Motor neuron (in vitro differentiated cells): ENCODE data around the gene CLCN7. TPM values are rescaled to one million over a fixed set of nuclear protein-coding genes. Genes with fewer than 3 reads are reported as not detected.

Experiments used
- ATAC-seq, 8 experiments: fragments of 200-7000 bp; cut with Tn5 transposase; replicated peaks in 6 of 8; 2 replicates each; pipeline ENCODE4 v1.8.0; 2021; ENCODE audit warnings: mild to moderate bottlenecking in 8 of 8, moderate library complexity in 8 of 8
- H3K27ac ChIP-seq, 2 donors: fragments of 250-450 bp; sonication (Bioruptor Pico); 2 replicates each; pipeline ENCODE4 v1.9.0; 2021; ENCODE audit warnings: antibody characterized with exemption in 2 of 2, mild to moderate bottlenecking in 2 of 2, moderate library complexity in 1 of 2
- H3K4me1 ChIP-seq, 2 donors: fragments of 250-450 bp; sonication (Bioruptor Pico); replicated peaks in 1 of 2; 2 replicates each; pipeline ENCODE4 v1.6.1; 2021; ENCODE audit warnings: antibody characterized with exemption in 2 of 2, mild to moderate bottlenecking in 2 of 2, moderate library complexity in 1 of 2
- H3K4me3 ChIP-seq, 5 donors: fragments of 250-450 bp; sonication (Bioruptor Pico); 2 replicates each; pipeline ENCODE4 v1.9.0; 2021; ENCODE audit warnings: antibody characterized with exemption in 5 of 5, mild to moderate bottlenecking in 5 of 5, moderate library complexity in 4 of 5
- WGBS, 10 experiments: fragments of 450-650 bp; shearing (Covaris generic); methylation state at CpG; one replicate each; pipeline ENCODE4 v1.0.0; 2022; 5-methylcytosine and 5-hydroxymethylcytosine counted together
- in situ Hi-C, 9 experiments: fragments of 400-800 bp; cut with MboI; loops; one replicate each; pipeline ENCODE4 v1.15.0; 2021; ENCODE audit warnings: low sequenced_read_pairs in 9 of 9, low pct_unique_long_range_greater_than_20kb in 2 of 9; ENCODE audit not compliant: unreplicated experiment in 9 of 9
- total RNA-seq, 8 experiments: library from RNA; unstranded; fragments of 300-600 nt; gene quantifications; 2 replicates each; pipeline versions ENCODE4 v1.2.3 to v1.2.4, GENCODE V29; 2022

CLCN7 gene
- total RNA-seq, 8 experiments from 2014 or later = 10.0 to 58.5 (median 27.4) TPM

DNA sequence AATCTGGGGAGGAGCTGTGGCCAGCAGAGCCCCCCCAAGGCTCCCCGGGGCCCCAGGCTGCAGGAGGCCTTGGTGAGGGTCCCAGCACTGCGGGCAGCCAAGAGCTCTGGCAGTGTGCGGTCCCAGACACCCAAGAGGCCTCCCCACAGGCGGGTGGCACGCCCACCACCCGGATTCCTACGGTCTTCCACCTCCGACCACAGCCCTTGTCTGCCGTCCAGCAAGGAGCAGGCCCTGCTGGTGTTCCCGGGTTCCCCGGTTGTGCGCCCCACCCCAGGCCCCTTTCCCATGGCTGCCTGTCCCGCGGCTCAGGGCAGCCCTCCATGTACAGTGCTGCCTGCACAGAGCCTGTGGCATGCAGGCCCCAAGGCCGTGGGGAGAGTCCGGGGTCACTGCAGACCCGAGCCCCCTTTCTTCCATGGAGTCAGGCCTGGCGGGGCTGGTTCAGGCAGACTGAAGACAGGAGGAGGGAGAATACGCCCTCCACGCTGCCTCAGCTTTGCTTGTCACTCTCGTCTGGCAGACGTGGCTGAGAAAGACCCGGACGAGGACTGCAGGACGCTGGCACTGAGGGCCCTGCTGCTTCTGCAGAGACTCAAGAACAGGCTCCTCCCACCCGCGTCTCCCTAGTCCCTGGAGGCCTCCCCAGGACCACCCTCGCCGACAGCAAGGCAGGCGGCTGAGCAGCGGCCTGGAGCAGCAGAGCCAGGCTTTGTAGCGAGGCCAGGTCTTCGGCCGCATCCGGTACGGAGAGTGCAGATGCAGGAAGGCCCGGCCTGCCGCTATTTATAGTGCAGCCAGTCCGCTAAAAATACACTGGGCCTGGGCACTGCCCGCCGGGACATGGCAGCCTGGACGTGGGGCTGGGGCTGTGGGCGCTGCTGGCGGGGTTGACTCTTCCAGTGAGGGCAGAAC lies 34.7 kb upstream of the CLCN7 start:
- in situ Hi-C loops = no loop called here
- H3K27ac ChIP-seq = no peak overlapping the region
- H3K4me1 ChIP-seq = peaks cover 0 to 6% of the 10 kb centered on the region in 2 donors
- no peak overlapping the region for H3K4me3 ChIP-seq
- ATAC-seq = no peak
- WGBS, 10 experiments = 40 to 87% (median 72%) methylated on average over 1 to 7 of the region's 44 CpGs; no CpG with 5 or more reads in 6 of the 10 experiments

DNA sequence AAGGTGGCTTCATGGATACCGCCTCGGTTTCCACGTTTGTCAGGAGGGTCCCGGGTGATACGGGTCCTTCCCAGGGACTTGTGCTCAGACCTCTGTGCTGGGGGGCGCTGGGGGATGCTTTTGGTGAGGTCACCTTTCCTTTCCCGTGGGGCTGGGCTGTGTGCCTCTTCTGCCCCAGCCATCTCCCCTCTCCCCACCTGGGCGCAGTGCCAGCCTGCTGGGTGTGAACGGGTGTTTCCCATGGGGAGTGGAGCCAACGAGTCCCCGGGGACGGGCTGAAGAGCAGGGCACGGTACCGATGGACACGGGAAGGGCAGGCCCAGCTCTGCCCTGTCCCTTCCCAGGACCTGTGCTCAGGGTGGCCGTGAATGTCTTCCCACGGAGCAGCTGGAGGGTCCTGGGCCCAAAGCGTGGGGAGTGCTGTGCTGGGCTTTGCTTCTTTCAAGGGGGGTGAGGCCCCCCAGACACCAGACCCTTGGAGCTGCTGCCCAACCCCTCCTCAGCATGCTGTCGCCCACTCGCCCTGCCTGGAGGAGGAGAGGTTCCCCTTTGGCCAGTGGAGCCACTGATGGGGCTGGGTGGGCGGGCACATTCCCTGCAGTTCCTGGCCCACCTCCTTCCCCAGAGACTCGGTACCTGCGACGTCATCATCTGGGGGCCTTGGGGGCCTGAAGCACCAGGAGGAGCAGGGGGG lies 33.8 kb upstream of the CLCN7 start:
- H3K27ac ChIP-seq = no peak overlapping the region
- H3K4me1 ChIP-seq = peaks cover 0 to 6% of the 10 kb centered on the region in 2 donors
- in situ Hi-C loops = no loop called here
- ATAC-seq = no peak
- H3K4me3 ChIP-seq = no peak overlapping the region
- 90 to 100% methylated on average over 1 to 2 of the region's 24 CpGs; no CpG with 5 or more reads in 8 of the 10 experiments for WGBS, 10 experiments

DNA sequence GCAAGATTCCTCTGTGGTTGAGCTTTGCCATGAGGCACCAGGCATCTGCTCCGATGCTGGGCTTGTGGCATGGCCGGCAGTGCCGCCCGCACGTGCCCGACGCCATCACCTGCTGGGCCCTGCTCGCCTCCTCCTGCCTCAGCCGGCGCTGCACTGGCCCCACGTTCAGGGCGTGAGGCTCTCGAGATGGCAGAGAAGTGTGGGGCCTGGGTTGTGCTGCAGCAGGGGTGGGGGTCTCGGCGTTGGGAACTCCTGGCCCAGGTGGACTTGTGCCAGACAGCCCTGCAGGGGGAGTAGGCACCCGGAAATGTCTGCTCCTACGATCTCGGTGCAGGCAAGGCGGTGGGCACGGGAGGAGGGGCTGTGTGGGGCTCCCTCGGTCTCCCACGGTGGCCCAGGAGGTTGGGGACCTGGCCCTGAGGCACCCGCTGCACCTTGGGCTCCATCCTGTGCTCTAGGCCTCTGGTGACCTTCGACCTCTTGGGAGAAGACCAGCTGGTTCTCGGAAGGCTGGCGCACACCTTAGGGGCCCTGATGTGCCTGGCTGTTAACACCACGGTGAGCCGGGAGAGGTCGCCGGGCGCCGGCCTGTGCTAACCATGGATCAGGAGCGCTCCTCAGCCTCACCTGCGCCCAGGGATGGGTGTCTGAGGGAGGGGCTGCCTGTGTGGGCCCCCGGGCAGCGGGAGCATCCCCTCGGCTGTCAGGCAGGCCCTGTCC lies 31.8 kb upstream of the CLCN7 start:
- no peak overlapping the region for H3K4me3 ChIP-seq
- no peak overlapping the region for H3K27ac ChIP-seq
- ATAC-seq = no peak
- in situ Hi-C loops = no loop called here
- 89 to 100% (median 93%) methylated on average over 2 to 6 of the region's 37 CpGs; no CpG with 5 or more reads in 5 of the 10 experiments for WGBS, 10 experiments
- H3K4me1 ChIP-seq = no peaks in the 10 kb centered on the region

DNA sequence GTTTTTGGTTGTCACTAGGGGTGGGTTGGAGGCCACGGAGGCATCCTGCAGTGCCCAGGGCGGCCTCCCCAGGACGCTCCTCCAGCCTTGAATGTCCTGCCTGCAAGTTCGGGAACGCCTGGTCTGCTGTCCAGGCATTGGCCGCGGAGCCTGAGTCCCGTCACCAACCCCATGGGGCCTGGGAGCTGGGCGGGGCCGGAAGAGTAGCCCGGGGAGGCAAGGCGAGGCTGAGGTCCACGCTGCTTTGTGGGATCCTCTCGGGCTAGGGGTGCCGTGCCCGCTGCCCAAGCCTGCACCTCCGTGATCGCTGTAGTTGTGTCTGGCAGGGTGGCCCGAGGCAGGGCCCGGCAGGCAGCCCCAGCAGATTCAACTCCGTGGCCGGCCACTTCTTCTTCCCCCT lies 31.1 kb upstream of the CLCN7 start:
- no peak overlapping the region for H3K27ac ChIP-seq
- in situ Hi-C loops = no loop called here
- H3K4me1 ChIP-seq = no peaks in the 10 kb centered on the region
- WGBS, 10 experiments = 74% methylated on average over 3 of the region's 22 CpGs; no CpG with 5 or more reads in 9 of the 10 experiments
- no peak for ATAC-seq
- H3K4me3 ChIP-seq = no peak overlapping the region

DNA sequence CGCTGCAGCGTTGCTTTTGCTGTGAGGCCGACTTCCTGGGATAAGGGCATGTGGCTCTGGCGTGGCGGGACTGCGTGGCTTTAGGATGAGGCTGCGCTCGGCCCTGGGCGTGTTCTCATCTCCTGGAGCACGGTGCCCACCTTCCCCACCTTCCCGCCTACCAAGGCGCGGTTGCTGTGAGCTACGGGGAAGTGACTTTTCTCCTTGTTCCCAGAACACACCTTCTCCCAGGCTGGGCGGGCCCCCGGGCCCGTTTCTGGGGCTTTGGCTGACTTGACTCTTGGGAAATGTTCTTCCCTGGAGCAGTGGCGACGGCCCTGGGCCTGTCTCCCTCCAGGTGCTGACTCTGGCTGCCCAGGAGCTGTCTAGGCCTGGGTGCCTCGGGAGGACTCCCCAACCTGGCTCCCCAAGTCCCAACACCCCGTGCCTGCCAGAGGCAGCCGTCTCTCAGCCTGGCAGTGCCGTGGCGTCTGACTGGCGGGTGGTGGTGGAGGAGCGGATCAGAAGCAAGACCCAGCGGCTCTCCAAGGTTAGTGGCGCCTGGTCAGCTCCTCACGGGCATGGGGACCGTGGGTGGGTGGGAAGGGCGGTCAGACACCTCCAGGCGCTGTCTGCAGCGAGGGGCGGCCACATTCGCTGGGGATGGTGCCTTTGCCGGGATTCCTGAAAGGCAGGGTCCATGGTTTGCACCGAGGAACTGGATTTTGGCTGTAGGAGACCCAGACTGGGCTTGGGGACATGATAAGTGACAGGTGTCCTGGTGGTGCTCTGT lies 30.4 kb upstream of the CLCN7 start:
- in situ Hi-C loops = no loop called here

DNA sequence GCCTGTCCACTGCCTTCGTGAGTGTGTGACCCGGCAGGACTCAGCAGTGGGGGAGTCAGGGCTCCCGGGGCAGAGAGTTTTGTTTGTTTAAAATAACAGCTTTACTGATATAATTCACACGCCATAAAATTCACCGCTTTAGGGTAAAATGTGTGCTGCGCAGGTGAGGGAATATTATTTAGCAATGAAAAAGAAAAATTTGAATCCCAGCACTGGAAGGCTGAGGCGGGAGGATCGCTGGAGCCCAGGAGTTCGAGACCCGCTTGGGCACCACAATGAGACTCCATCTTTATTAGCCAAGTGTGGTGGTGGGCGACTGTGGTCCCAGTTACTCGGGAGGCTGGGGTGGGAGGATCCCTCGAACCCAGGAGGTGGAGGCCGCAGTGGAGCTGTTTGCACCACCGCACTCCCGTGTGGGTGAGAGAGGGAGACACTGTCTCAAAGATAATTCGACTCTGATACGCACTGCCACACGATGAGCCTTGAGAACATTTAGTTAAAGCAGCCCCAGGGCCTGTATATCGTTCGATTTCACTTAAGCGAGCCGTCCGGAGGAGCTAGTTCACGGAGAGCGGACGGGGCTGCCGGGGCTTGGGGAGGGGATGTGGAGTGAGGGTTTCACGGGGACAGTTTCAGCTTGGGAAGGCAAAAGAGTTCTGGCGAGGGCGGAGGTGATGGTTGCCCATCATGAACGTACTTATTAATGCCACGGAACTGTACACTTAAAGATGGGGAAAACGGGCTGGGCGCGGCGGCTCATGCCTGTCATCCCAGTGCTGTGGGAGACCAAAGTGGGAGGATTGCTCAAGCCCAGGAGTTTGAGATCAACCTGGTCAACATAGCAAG lies 28.5 kb upstream of the CLCN7 start:
- in situ Hi-C loops = no loop called here
- no peak for ATAC-seq
- H3K4me3 ChIP-seq = no peak overlapping the region
- H3K4me1 ChIP-seq = no peaks in the 10 kb centered on the region
- no peak overlapping the region for H3K27ac ChIP-seq
- 80 to 100% (median 98%) methylated on average over 1 to 16 of the region's 37 CpGs; no CpG with 5 or more reads in 2 of the 10 experiments for WGBS, 10 experiments

More for the DNA sequence above, 30.4 kb upstream of the CLCN7 start:
- no peak overlapping the region for H3K27ac ChIP-seq
- H3K4me1 ChIP-seq = no peaks in the 10 kb centered on the region
- 98% methylated on average over 8 to 10 of the region's 37 CpGs; no CpG with 5 or more reads in 8 of the 10 experiments for WGBS, 10 experiments
- H3K4me3 ChIP-seq = no peak overlapping the region
- ATAC-seq = no peak

DNA sequence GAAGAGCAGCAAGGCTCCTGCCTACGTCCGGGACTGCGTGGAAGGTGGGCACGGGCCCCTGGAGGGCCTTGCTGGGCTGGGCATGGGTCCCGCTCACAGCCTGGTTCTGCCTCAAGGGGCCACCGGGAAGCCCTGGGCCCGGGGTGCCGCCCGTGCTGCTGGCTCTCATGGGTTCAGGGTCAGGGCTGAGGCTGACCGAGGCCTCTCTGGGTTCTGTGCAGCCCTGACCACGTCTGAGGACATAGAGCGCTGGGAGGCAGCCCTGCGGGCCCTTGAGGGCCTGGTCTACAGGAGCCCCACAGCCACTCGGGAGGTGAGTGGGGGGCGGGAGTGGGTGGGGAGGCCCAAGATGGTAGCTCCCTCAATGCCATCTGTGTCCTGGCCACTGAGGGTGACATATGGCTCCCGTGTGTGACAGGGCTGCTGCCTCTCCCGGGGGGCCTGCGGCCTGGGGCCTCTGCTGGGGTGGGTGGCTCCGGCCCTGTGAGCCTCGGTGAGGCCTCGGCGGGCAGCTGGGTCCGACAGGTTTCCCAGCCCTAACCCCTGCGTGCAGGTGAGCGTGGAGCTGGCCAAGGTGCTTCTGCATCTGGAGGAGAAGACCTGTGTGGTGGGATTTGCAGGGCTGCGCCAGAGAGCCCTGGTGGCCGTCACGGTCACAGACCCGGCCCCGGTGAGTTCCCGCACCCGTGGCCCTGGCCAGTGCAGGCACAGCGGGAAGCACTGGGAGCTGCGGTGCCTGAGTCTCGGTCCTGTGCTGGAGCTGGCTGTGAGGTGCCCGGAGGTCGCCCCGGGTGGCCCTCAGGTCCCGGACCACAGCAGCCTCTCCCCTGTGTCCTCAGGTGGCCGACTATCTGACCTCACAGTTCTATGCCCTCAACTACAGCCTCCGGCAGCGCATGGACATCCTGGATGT lies 27.5 kb upstream of the CLCN7 start:
- H3K4me1 ChIP-seq = no peaks in the 10 kb centered on the region
- in situ Hi-C loops = no loop called here
- no peak for ATAC-seq
- no peak overlapping the region for H3K27ac ChIP-seq
- H3K4me3 ChIP-seq = no peak overlapping the region
- 93 to 100% (median 98%) methylated on average over 1 to 5 of the region's 42 CpGs; no CpG with 5 or more reads in 6 of the 10 experiments for WGBS, 10 experiments

DNA sequence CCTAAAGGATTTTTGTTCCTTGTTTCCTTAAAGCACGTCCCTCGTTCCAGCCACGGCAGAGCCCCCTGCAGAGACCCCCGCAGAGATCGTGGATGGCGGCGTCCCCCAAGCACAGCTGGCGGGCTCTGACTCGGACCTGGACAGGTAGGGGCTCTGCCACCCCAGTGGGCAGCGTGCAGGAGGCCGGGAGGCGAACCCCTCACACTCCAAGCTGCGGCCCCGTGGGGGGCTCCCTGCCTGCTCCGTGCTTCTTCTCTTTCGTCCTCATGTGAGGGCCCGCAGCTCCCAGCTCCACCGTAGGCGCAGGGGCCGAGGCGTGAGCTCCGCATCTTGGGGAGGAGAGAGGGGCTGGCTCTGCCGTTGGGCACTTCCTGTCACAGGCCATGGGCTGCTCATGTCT lies 26.8 kb upstream of the CLCN7 start:
- Histone ChIP-seq H3K27ac (no peak overlapping the region), H3K4me1 (no peaks in the 10 kb centered on the region), H3K4me3 (no peak overlapping the region)
- in situ Hi-C loops = no loop called here
- WGBS, 10 experiments = 90 to 97% (median 93%) methylated on average over 2 to 10 of the region's 23 CpGs; no CpG with 5 or more reads in 6 of the 10 experiments
- ATAC-seq = no peak

DNA sequence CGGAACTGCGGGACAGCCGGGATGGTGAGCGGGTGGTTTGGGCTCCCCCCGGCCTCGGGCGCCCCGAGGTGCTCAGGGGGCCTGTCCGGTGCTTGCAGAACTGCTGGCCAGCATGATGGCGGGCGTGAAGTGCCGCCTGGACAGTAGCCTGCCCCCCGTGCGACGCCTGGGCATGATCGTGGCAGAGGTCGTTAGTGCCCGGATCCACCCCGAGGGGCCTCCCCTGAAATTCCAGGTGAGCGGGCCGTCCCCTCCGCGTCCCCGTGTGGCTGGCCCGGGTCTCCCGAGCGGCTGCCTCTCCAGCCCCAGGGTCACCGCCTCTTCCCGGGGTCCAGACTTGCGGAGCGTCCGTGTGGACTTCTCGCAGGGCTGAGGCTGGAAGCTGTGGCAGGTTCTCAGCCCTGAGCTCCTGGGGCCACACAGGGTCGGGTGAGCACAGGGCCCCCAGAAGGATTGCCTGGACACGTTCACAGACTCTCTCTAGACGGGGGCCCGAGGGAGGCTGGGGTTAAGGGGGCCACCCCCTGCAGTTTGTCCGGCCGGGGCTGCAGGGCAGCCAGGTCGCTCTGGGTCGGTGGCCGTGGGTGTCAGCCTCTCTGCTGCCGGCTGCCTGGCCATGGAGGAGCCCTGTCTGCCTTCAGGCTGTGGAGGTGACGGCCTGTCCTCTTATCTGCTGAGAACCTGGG lies 25.8 kb upstream of the CLCN7 start:
- peak in 1 of 8 experiments; percentile 3 for ATAC-seq
- Histone ChIP-seq H3K27ac (no peak overlapping the region), H3K4me1 (no peaks in the 10 kb centered on the region), H3K4me3 (no peak overlapping the region)
- 100% methylated on average over 1 of the region's 44 CpGs; no CpG with 5 or more reads in 8 of the 10 experiments for WGBS, 10 experiments
- in situ Hi-C loops = no loop called here

DNA sequence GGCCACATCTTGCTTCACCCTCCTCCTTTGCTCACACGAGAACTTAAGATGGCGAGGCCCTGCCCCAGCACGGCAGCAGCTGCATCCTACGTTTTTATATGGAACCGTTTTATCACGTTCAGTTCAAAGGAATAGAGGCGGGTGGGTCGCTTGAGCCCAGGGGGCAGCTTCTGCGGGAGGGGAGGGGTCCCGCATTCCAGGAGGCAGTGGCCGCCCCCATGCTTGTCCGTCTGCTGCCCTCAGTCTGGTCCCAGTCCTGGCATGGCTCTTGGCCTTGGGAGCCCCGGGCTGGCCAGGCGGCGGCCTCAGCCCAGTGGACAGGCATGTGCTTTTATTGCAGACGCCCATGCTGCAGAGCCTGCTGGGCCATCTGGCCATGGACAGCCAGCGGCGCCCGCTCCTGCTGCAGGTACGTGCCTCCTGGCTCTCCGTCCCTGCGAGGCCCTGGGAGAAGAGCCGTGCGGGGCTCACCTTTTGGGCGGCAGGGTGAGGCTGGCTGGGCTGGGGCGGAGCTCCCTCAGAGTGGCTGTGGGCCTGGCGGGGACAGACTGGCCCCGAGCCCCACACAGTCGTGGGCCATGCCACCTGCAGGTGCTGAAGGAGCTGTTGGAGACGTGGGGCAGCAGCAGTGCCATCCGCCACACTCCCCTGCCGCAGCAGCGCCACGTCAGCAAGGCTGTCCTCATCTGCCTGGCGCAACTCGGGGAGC lies 25.1 kb upstream of the CLCN7 start:
- in situ Hi-C loops = no loop called here
- no peaks in the 10 kb centered on the region for H3K4me1 ChIP-seq
- no peak overlapping the region for H3K27ac ChIP-seq
- peak in 1 of 8 experiments; percentile 4 for ATAC-seq
- no peak overlapping the region for H3K4me3 ChIP-seq
- 82 to 100% (median 95%) methylated on average over 1 to 14 of the region's 36 CpGs; no CpG with 5 or more reads in 6 of the 10 experiments for WGBS, 10 experiments
